Fibroblast of mammary gland (primary cell): ENCODE measurements around the gene CDSN.

Source experiments
- DNase-seq: peaks from one replicate; pipeline ENCODE4 v3.0.0-alpha.2; 2010; ENCODE audit warnings: low read depth
- H3K4me3 ChIP-seq: 2 replicates; pipeline ENCODE4 v1.5.1; 2011; ENCODE audit warnings: low read depth, mild to moderate bottlenecking, low read length, moderate library complexity; ENCODE audit not compliant: control insufficient read depth
- CTCF ChIP-seq: conservative IDR thresholded peaks from 2 replicates; pipeline ENCODE4 v1.5.1; 2011; ENCODE audit warnings: low read depth, low read length, inconsistent platforms; ENCODE audit not compliant: control insufficient read depth, insufficient read depth

CDSN gene

DNA sequence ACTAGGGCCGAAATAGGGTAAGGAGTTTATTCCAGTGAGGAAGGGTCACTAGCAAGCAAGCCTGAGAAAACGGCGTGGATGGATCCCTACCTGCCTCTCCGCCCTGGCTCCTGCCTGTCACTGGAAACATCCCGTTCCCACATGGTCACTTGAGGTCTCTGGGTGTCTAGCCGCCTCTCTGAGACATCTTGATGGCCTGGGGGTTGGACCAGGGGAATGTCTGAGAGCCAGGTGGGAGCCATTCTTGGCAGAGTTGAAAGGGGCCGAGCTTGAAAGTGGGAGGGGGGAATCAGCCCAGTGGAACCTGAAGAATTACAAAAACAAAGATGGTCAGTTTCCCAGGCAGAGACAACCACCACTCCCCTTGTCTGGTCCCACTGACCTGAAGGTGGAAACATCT is 36.4 kb upstream of the CDSN start:
- H3K4me3 ChIP-seq: no peak overlapping the region
- TF ChIP-seq CTCF: no peak
- DNase-seq: no peak

DNA sequence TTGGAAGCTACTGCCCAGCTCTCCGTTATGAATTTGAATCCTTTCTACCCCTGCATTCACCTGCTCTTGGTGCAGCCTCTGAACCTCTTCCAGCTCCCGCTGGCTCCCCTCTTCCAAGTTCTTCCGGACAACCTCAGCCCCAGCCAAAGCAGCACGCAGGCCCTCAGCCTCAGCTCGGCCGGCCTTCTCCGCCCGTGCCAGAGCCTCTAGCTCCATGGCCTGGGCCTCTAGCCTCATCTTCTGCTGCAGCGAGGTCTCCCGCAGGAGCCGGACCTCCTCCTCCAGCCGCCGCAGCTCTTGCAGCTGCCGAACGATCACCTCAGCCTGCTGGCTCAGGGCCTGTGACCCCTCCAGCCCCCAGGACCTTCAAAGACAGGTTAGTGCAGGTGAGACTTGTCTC is 34.2 kb upstream of the CDSN start:
- no peak overlapping the region for H3K4me3 ChIP-seq
- no peak for TF ChIP-seq CTCF
- no peak for DNase-seq

DNA sequence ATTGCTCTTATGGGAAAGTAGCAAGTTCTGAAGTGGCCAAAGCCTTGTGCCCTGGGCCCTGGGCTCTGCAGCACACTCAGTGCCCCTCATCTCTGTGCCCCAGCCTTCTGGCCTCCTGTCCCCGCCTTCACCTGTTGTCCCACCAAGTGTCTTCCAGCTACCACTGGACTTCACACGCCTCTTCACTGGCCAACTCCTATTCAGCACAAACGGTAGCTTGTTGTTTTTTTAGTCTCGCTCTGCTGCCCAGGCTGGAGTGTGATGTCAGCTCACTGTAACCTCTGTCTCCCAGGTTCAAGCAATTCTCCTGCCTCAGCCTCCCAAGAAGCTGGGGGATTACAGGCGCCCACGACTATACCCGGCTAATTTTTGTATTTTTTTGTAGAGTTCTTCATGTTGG is 32.5 kb upstream of the CDSN start:
- DNase-seq: no peak
- TF ChIP-seq CTCF: no peak
- H3K4me3 ChIP-seq: no peak overlapping the region

GRCh38 chr6:31149827-31150447 is 29.7 kb upstream of the CDSN start:
- TF ChIP-seq CTCF: no peak
- DNase-seq: no peak
- no peak overlapping the region for H3K4me3 ChIP-seq

GRCh38 chr6:31145386-31145785 is 25.1 kb upstream of the CDSN start:
- TF ChIP-seq CTCF: no peak
- no peak overlapping the region for H3K4me3 ChIP-seq
- DNase-seq: no peak

GRCh38 chr6:31144970-31145340 is 24.7 kb upstream of the CDSN start:
- H3K4me3 ChIP-seq: no peak overlapping the region
- DNase-seq: no peak
- TF ChIP-seq CTCF: no peak

DNA sequence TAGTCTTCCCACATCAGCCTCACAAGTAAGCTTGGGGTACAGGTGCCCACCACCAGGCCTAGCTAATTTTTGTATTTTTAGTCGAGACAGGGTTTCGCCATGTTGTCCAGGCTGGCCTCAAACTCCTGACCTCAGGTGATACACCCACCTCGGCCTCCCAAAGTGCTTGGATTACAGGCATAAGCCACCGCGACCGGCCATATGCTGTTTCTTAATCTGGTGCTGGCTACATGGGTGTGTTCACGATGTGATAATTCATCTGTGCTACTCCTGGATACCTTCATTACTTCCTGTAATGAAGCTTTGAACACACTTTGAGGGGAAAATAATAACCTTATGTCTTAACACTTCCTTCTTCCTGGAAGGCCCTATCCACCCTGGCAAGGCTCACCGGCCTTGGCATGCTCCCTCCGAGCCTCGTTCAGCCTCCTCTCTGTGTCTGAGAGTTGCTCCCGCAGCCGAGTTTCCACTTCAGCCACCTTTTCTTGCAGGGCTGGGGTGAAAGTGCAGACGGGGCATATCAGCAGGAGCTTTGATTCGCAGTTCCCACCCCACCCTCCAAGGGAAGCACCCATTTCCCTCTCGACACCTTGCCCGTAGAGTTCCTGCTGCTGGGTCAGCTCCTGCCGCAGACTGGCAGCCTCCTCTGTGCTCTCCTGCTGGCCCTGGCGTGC is 24.2 kb upstream of the CDSN start:
- H3K4me3 ChIP-seq: no peak overlapping the region
- DNase-seq: no peak
- TF ChIP-seq CTCF: no peak
